Measurements from ENCODE around the gene CCDC93. TPM values are rescaled to one million over a fixed set of nuclear protein-coding genes. Genes with fewer than 3 reads are reported as not detected.

Gene CCDC93
- total and polyA plus RNA-seq, 2 of the 4 experiments (the other 2 are of a cell fraction), result 8.1 to 17.2 TPM

- TF ChIP-seq RCOR1 (IDR thresholded peaks at IDR 0.05; ENCODE audit: insufficient replicate concordance, low read length) (no peak), MXI1 (IDR thresholded peaks at IDR 0.05; ENCODE audit: borderline replicate concordance, low read depth, low read length) (no peak), CEBPB (IDR thresholded peaks at IDR 0.05; ENCODE audit: low read depth, low read length) (no peak), RFX5 (IDR thresholded peaks at IDR 0.05; ENCODE audit: low read depth, low read length) (no peak)
- H3K18ac ChIP-seq (ENCODE audit: low read depth, low read length), result no peak overlapping the region
- no peak for DNase-seq
- ChIA-PET POLR2A (ENCODE audit: unreplicated experiment) (no interaction called here), CTCF (interaction anchor here (0.6 kb wide), 1 partner anchor 252 kb away, joined by 3 read pairs; no protein-coding TSS in a partner anchor)
- intact Hi-C loops (cut with micrococcal nuclease), result no loop called here
- H2AK5ac ChIP-seq (ENCODE audit: low read depth, low read length), result no peak overlapping the region
- no peak overlapping the region for H2BK5ac ChIP-seq (ENCODE audit: low read depth, low read length, poor library complexity, severe bottlenecking)
- no peak overlapping the region for H4K91ac ChIP-seq (ENCODE audit: insufficient read depth, low read depth, low read length)
- no peak overlapping the region for H3K14ac ChIP-seq (replicated peaks; ENCODE audit: low read depth, low read length)
- peaks cover under 1% of the 10 kb centered on the region for H3K4me1 ChIP-seq (ENCODE audit: control insufficient read depth, insufficient read depth, low read length)
- H3K36me3 ChIP-seq (ENCODE audit: control insufficient read depth, insufficient read depth, low read length), result peaks cover 8% of the 10 kb centered on the region
- no peak overlapping the region for H2BK120ac ChIP-seq (ENCODE audit: low read depth, low read length)
- ATAC-seq (ENCODE audit: low read depth), result no peak
- no TSS peak for BruUV-seq (replicated peaks)
- peaks cover 2% of the 10 kb centered on the region; the same call in 1 of the 2 replicates for H3K9me1 ChIP-seq (ENCODE audit: insufficient read depth, low read length)
- no peak overlapping the region for H2BK20ac ChIP-seq (ENCODE audit: low read depth, low read length)
- in situ Hi-C loops (cut with MboI; ENCODE audit: low sequenced_read_pairs), result no loop called here
- H3K79me1 ChIP-seq (ENCODE audit: low read depth in 1 of 2, low read length in 2 of 2), result 0 out of 4 replicates have a peak, but pooled peaks cover 0 to 3% of the 10 kb centered on the region in 2 experiments
- no peak overlapping the region for H4K5ac ChIP-seq (ENCODE audit: low read depth, low read length)
- WGBS, 2 experiments (ENCODE audit: extremely low coverage in 2 of 2, insufficient read length in 1 of 2), result no CpG with 5 or more reads among the region's 1 CpG
- no peak overlapping the region for H3K4me3 ChIP-seq (ENCODE audit: insufficient read depth, low read depth, low read length)
- H2AFZ ChIP-seq (replicated peaks; ENCODE audit: low read length, poor library complexity), result no peak overlapping the region
- H4K20me1 ChIP-seq (ENCODE audit: insufficient read depth, low read length), result no peaks in the 10 kb centered on the region
- no peak overlapping the region for H3K56ac ChIP-seq (ENCODE audit: extremely low read depth, insufficient read depth, low read length)
- H3K4ac ChIP-seq (ENCODE audit: low read depth, low read length), result no peak overlapping the region
- no peaks in the 10 kb centered on the region for H3K9me3 ChIP-seq (ENCODE audit: control insufficient read depth, insufficient read depth, low read length)
- no peaks in the 10 kb centered on the region for H3K27me3 ChIP-seq (ENCODE audit: control insufficient read depth, insufficient read depth, low read length)
- H3K27ac ChIP-seq (ENCODE audit: insufficient read depth, low read length), result no peak overlapping the region
- H3K23ac ChIP-seq (ENCODE audit: low read depth, low read length), result no peak overlapping the region
- no peak overlapping the region for H2AK9ac ChIP-seq (replicated peaks; ENCODE audit: low read depth, low read length, poor library complexity)
- H3K9ac ChIP-seq (ENCODE audit: low read depth, low read length), result no peak overlapping the region
- H2BK15ac ChIP-seq (ENCODE audit: low read depth, low read length), result no peak overlapping the region
- dilution Hi-C loops (cut with HindIII; ENCODE audit: low sequenced_read_pairs, unreplicated experiment), result no loop called here
- H3K4me2 ChIP-seq (ENCODE audit: low read depth, low read length), result no peak overlapping the region
- H4K8ac ChIP-seq (ENCODE audit: low read depth in 2 of 2, low read length in 2 of 2), result no peak overlapping the region
Observed at GRCh38 chr2:117963446-117963845, 50.4 kb downstream of the CCDC93 start.

Data from IMR-90 (cell line).